HG02759 (cell line): Measurements from ENCODE around the gene SERF2.
A peak's percentile ranks its signal among the peaks of the same experiment; 100 is the strongest.
"Not testable (repeated sequence)": the region's sequence is repeated elsewhere in the genome, so short reads cannot be mapped to it uniquely, and the experiment has no call there.

ENCODE experiments used
- ATAC-seq: cut with Tn5 transposase; IDR thresholded peaks from one replicate; pipeline ENCODE4 v1.9.1; 2021; ENCODE audit warnings: mild to moderate bottlenecking, moderate library complexity; ENCODE audit not compliant: unreplicated experiment

The SERF2 gene

GRCh38 chr15:43791993-43792760 lies at the start of gene SERF2:
Gene SERF2 (plus strand): TSS chr15:43792320. CDS start chr15:43792377, 57 bp downstream.
- peak; percentile 92 for ATAC-seq

DNA sequence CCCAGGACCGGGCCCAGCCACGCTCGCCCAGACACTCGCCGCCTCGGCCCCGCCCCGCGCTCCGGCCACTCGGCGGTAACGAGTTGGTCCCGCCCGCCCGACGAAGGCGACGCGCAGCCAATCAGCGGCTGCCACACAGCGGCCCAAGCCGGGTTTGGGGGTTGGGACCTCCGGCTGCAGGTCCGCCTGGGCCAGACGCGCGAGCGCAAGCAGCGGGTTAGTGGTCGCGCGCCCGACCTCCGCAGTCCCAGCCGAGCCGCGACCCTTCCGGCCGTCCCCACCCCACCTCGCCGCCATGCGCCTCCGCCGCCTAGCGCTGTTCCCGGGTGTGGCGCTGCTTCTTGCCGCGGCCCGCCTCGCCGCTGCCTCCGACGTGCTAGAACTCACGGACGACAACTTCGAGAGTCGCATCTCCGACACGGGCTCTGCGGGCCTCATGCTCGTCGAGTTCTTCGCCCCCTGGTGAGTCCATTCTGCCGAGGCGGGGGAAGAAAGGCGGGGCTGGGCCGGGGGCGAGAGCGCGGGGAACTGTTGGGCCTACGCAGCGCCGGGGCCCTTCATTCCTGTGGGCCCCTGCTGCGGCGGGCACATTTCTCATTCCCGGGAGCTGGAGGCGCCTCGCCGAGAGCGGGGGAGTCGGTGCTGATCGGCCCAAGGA lies 45.7 kb upstream of the SERF2 start, which contains the start of gene PDIA3:
PDIA3 (plus strand) TSS at position 194 of the 658 bp plus-strand sequence; CDS start at position 296, 102 bp downstream.
- ATAC-seq: peak; percentile 84

GRCh38 chr15:43746903-43747309 lies 45.2 kb upstream of the SERF2 start:
- not testable (repeated sequence) for ATAC-seq

GRCh38 chr15:43748376-43748775 lies 43.7 kb upstream of the SERF2 start:
- no peak for ATAC-seq

DNA sequence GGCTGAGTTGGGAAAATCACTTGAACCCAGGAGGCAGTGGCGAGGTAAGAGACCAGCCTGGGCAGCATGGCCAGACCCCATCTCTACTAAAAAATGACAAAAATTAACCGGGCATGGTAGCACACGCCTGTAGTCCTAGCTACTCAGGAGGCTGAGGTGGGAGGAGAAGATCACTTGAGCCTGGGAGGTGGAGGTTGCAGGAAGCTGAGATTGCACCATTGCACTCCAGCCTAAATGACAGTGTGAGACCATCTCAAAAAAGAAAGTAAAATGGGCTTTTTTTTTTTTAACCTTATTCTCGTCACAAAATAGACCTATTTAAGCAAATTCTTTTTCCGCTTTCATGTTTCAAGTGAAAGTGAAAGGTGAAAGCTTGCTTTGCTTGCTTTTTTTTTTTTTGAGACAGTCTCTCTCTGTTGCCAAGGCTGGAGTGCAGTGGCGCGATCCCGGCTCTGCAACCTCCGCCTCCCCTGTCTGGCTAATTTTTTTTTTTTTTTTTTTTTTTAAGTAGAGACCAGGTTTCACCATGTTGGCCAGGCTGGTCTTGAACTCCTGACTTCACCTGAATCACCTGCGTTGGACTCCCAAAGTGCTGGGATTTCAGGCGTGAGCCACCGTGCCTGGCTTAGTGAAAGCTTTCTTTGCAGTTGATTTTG lies 42.3 kb upstream of the SERF2 start:
- ATAC-seq: peak; percentile 43

- ATAC-seq: no peak
Measured at GRCh38 chr15:43751885-43752284, 40.2 kb upstream of the SERF2 start.

DNA sequence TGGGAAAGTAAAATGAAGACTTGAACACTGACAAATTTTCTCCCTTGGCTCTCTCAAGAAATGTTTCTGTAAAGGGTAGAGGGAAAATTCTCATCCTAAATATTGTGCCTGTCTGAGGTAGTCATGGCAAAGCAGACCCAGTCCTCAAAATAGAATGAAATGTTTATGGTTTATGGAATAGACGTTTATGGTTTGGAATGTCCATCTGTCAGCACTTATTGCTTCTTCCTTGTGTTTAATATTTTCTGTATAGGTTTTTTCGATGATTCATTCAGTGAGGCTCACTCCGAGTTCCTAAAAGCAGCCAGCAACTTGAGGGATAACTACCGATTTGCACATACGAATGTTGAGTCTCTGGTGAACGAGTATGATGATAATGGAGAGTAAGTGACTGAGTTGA lies 29.3 kb upstream of the SERF2 start:
- no peak for ATAC-seq

DNA sequence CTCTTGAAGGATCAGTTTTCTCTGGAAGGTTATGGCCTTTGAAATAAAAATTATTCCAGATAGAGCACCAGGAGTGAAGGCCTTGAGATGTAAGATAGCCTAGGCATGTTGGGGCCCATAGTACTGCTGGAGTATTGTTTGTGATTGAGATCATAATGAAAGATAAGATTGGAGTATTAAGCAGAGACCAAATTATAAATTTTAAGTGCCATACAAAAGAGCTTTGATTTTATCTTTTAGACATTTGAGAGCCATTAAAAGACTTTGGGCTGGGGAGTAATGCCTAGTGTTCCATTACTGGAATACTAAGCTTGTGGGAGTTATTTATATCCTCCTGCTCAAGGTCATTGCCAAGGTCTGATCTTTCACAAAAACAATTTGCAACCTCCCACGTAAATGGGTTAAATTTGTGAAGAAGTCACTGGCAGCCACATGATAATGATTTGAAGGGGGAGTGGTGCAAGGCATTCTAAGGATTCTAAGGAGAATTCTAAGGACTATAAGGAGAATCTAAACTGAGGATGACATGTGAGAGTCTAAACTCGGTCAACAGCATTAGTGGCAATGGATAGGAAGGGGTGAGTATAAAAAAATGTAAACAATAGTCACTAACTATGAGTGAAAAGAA lies 28.2 kb upstream of the SERF2 start:
- no peak for ATAC-seq

DNA sequence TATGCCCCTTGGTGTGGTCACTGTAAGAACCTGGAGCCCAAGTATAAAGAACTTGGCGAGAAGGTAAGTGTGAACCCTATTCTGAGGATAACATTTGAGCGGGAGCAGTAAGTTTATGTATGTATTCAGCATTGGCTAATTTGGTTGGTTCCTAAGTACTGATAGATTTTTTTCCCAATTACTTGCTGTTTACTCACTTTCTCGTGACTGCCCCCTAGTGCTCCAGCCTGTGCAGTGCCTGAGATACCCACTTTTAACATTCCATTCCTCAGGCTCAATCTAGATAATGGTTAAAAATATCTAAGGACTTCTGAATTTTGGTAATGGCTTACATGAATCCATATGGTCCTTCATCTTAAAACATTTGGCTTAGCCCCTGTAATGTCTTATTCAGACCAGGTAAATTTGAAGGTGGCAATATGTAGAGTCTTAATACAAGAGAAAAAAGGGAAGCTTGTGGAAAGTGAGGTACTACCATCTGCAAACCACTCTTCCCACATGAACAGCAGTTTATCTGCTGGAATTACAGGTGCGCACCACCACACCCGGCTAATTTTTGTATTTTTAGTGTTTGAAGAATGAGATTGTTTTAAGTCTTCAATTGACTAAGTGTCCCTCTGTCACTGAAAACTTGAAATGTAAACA lies 22.4 kb upstream of the SERF2 start:
- no peak for ATAC-seq

- ATAC-seq: no peak
Measured at GRCh38 chr15:43771816-43772215, 20.3 kb upstream of the SERF2 start.

- ATAC-seq: no peak
Measured at GRCh38 chr15:43772624-43773023, 19.5 kb upstream of the SERF2 start.

DNA sequence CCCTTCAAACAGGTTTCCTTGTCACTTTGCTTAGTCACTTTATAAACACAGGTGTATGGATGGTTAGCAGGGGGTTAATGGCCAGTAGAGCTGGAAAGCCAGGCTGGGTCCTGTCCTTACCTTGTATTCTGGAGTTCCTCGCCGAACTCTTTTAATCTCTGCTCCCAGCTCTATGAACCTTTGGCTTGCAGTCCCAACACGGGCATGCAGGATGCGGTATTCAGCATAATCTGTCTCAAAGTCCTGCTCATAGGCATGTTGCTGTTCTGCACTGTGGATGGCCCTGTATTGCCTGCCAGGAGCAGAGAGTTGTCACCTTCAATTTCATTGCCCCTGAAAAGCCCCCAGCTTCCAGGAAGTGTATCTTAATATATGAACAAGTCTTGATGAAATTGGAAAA lies 18.1 kb upstream of the SERF2 start:
- ATAC-seq: no peak

GRCh38 chr15:43775411-43775965 lies 16.6 kb upstream of the SERF2 start:
- ATAC-seq: no peak

DNA sequence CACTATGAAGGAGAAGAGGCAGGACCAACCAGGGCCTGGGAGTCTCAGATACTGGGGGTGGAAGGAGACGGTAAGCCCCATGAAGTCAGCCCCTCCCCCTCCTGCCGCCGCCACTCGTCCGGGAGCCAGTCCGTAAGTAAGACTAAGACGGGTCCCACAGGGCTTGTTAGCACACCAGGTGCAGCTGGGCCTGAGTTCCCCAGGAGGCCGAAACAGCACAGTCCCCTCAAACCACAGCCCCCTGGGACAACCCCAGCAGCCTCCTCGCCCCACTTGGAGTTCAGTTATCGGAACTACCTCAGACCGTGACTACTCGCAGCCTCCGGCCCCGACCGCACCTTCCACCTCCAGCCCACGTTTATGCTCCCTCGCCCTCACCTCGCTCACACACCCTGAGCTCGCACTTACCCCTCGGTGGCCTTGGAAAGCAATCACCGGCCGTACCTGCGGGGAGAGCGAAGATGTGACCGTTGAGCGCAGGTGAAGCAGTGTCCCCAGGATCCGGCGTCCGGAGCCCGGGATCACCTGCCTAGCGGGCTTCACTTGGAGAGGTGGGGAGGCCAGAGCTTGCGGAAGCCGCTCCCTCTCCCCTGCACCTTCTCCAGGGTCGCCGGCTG lies 15.9 kb upstream of the SERF2 start:
- peak; percentile 73 for ATAC-seq

GRCh38 chr15:43776718-43777266 lies 15.3 kb upstream of the SERF2 start, which contains the start of gene ELL3:
Gene ELL3 (minus strand): TSS chr15:43776966. CDS start chr15:43776901, 65 bp downstream.
- peak; percentile 46 for ATAC-seq

- peak; percentile 64 for ATAC-seq
Measured at GRCh38 chr15:43777267-43777914, 14.7 kb upstream of the SERF2 start.

DNA sequence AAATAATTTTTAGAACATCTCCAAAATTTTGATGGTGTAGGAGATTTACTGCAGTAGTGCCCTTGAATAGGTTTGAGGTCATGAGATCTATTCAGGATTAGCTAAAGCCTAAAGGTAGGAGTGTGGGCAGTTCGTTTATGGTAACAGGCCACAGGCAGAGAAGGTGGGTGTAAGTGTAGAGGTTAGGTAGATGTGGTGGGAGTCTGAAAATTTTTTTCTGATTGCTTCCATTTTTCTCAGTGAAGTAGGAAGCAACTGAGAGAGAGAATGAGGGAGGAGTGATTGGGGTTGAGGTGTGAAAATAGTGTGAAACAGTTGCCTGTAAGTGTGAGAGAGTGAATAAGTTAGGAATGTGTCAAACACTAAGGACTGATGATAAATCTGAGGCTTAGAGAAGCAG lies 13.1 kb upstream of the SERF2 start:
- no peak for ATAC-seq

DNA sequence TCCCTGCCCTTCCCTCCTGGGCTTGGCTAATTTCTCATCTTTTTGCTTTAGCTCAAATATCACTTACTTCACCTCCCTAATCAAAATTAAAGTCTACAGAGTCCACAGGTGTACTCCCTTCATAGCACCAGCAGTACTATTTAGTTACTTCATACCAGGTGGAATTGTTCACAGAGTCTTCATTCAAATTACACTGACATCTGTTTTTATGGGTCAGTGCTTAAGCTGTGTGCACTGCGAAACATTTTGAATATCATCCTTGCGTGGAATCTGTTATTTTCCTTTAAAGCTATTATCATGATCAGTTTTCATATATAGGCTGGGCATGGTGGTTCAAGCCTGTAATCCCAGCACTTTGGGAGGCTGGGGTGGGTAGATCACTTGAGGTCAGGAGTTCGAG lies 2.7 kb upstream of the SERF2 start:
- no peak for ATAC-seq
